Vagina (tissue), 2 donors: ENCODE results near the gene STMND1. TPM values are rescaled to one million over a fixed set of nuclear protein-coding genes. Genes with fewer than 3 reads are reported as not detected.

Experiments
- DNase-seq, 2 donors: peaks; one replicate each; pipeline ENCODE4 v3.0.0-alpha.2; 2017; ENCODE audit errors: extremely low spot score in 2 of 2
- H3K27ac ChIP-seq: fragments of 200-600 bp; sonication (generic); one replicate; pipeline ENCODE4 v1.5.1; 2019
- H3K27me3 ChIP-seq: fragments of 200-600 bp; sonication (generic); one replicate; pipeline ENCODE4 v1.5.1; 2019
- H3K36me3 ChIP-seq, 2 donors: fragments of 200-600 bp; sonication (generic); one replicate each; pipeline ENCODE4 v1.5.1; 2017 to 2019
- H3K4me1 ChIP-seq: fragments of 200-600 bp; sonication (generic); one replicate; pipeline ENCODE4 v1.5.1; 2019
- H3K4me3 ChIP-seq, 2 donors: fragments of 200-600 bp; sonication (generic); 1 replicate in 1 of 2; 2 replicates in 1 of 2; pipeline ENCODE4 v1.5.1; 2016 to 2019
- H3K9me3 ChIP-seq: fragments of 200-600 bp; sonication (generic); one replicate; pipeline ENCODE4 v1.5.1; 2019
- POLR2A ChIP-seq, 2 donors: fragments of 450-650 bp; IDR thresholded peaks; one replicate each; pipeline ENCODE4 v1.6.1; 2017; ENCODE audit warnings: antibody characterized with exemption in 2 of 2, mild to moderate bottlenecking in 2 of 2, moderate library complexity in 2 of 2
- POLR2AphosphoS5 ChIP-seq, 2 donors: sonication (generic); formaldehyde crosslinking; IDR thresholded peaks; one replicate each; pipeline ENCODE4 v1.9.0; 2017; ENCODE audit warnings: antibody characterized with exemption in 2 of 2, mild to moderate bottlenecking in 2 of 2, low read depth in 1 of 2; ENCODE audit not compliant: insufficient read depth in 1 of 2
- intact Hi-C: fragments of 100-400 bp; cut with DNase I; formaldehyde crosslinking; loops from one replicate; pipeline ENCODE4 v1.15.1; 2023
- total RNA-seq: library from RNA; depleted of rRNA; stranded (reverse); fragments of >200 nt; gene quantifications from one replicate; pipeline ENCODE4 v1.2.3, GENCODE V29; 2016
- TF ChIP-seq, protein P1 (sequence below), 3 experiments: fragments of 450-650 bp in 2 of 3; fragments of 200-600 bp in 1 of 3; sonication (generic) in 1 of 3; IDR thresholded peaks; one replicate each; pipeline ENCODE4 v1.5.1; 2017 to 2019; ENCODE audit warnings: antibody characterized with exemption in 3 of 3, mild to moderate bottlenecking in 2 of 3, moderate library complexity in 2 of 3

STMND1 gene
- total RNA-seq, 1 donor from 2014 or later, result not detected

DNA sequence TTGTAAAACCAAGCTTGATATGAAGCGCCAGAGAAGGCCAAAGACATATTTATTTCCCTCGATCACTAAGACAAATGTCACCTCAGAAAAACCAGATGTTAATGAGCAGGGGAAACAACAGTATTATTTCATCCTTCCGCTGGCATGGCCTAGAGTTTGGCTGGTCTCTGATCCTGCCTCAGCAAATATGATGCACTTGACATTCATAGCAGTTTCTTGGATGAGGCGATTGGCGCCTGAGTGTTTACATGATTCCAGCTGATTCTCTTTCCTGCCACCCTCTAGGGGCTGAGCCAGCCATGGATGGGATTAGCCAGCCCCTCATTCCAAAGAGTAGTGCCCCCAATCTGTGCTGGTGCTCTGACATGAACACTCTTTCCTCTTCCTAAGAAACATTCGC, 67.9 kb downstream of the STMND1 start:
- no peak overlapping the region for H3K4me3 ChIP-seq
- DNase-seq, result no peak
- no peaks in the 10 kb centered on the region for H3K27me3 ChIP-seq
- H3K4me1 ChIP-seq, result no peaks in the 10 kb centered on the region
- H3K27ac ChIP-seq, result no peak overlapping the region
- intact Hi-C loops, result no loop called here
- TF ChIP-seq POLR2A (IDR thresholded peaks at IDR 0.05) (no peak), POLR2AphosphoS5 (IDR thresholded peaks at IDR 0.05; ENCODE audit: insufficient read depth in 1 of 2, low read depth in 1 of 2) (no peak)
- TF ChIP-seq, protein P1, sequence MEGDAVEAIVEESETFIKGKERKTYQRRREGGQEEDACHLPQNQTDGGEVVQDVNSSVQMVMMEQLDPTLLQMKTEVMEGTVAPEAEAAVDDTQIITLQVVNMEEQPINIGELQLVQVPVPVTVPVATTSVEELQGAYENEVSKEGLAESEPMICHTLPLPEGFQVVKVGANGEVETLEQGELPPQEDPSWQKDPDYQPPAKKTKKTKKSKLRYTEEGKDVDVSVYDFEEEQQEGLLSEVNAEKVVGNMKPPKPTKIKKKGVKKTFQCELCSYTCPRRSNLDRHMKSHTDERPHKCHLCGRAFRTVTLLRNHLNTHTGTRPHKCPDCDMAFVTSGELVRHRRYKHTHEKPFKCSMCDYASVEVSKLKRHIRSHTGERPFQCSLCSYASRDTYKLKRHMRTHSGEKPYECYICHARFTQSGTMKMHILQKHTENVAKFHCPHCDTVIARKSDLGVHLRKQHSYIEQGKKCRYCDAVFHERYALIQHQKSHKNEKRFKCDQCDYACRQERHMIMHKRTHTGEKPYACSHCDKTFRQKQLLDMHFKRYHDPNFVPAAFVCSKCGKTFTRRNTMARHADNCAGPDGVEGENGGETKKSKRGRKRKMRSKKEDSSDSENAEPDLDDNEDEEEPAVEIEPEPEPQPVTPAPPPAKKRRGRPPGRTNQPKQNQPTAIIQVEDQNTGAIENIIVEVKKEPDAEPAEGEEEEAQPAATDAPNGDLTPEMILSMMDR (IDR thresholded peaks at IDR 0.05), result no peak
- no peaks in the 10 kb centered on the region for H3K9me3 ChIP-seq
- H3K36me3 ChIP-seq, result no peaks in the 10 kb centered on the region

DNA sequence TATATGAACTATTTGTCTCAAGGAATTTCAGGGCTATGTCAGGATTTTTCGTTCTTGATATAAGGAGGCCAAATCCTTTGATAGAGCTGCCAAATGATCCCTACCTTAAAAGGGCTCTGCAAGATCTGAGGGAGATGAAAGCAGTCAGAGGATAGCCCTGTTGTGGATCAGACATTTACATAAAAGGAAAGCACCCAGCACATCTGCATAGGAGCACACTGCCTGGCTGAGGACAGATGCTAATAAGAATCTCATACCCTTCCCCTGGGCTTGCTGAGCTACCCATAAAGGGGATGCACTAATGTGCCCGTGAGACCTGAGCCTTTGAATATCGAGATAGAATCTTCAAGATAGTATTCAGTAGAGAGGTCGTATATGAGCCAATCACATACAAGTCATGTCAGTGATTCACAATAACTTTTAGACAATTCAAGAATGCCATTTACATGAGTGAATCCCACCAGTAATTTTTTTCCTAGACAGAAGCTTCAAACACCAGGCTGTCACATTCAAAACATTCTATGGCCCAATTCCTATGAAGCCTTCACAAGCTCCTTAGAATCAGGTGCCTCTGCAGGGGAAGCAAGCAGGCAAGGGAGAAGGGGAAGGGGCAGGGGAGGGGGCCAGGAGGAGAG, 71.1 kb downstream of the STMND1 start:
- Histone ChIP-seq H3K36me3 (no peaks in the 10 kb centered on the region), H3K4me1 (no peaks in the 10 kb centered on the region), H3K9me3 (no peaks in the 10 kb centered on the region), H3K27me3 (no peaks in the 10 kb centered on the region), H3K4me3 (no peak overlapping the region), H3K27ac (no peak overlapping the region)
- no peak for TF ChIP-seq POLR2A (IDR thresholded peaks at IDR 0.05)
- TF ChIP-seq, protein P1 (IDR thresholded peaks at IDR 0.05), result no peak
- no peak for TF ChIP-seq POLR2AphosphoS5 (IDR thresholded peaks at IDR 0.05; ENCODE audit: insufficient read depth in 1 of 2, low read depth in 1 of 2)
- no peak for DNase-seq
- intact Hi-C loops, result no loop called here

DNA sequence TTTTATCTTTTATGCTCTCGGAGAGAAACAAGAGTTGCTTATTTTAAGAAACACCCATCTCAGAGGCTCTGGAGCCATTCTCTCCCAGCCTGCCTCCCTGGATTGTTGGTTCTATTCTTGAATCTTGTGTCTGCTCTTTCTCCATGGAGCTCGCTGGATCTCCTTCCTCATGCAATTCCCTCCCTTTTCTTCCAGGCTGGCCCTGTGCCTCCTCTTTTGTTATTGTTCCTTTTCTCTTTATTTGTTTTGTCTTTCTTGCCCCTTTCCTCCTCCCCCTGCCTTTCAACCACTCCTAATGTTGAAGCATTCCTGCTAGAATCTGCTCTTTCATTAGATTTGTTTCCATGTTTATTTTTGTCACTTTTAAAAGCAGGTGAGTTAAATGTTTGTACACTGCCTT, 76.5 kb downstream of the STMND1 start:
- intact Hi-C loops, result no loop called here
- TF ChIP-seq POLR2AphosphoS5 (IDR thresholded peaks at IDR 0.05; ENCODE audit: insufficient read depth in 1 of 2, low read depth in 1 of 2) (no peak), POLR2A (IDR thresholded peaks at IDR 0.05) (no peak)
- TF ChIP-seq, protein P1 (IDR thresholded peaks at IDR 0.05), result no peak
- no peaks in the 10 kb centered on the region for H3K9me3 ChIP-seq
- no peaks in the 10 kb centered on the region for H3K27me3 ChIP-seq
- no peaks in the 10 kb centered on the region for H3K4me1 ChIP-seq
- no peaks in the 10 kb centered on the region for H3K36me3 ChIP-seq
- H3K4me3 ChIP-seq, result no peak overlapping the region
- no peak overlapping the region for H3K27ac ChIP-seq
- DNase-seq, result no peak

DNA sequence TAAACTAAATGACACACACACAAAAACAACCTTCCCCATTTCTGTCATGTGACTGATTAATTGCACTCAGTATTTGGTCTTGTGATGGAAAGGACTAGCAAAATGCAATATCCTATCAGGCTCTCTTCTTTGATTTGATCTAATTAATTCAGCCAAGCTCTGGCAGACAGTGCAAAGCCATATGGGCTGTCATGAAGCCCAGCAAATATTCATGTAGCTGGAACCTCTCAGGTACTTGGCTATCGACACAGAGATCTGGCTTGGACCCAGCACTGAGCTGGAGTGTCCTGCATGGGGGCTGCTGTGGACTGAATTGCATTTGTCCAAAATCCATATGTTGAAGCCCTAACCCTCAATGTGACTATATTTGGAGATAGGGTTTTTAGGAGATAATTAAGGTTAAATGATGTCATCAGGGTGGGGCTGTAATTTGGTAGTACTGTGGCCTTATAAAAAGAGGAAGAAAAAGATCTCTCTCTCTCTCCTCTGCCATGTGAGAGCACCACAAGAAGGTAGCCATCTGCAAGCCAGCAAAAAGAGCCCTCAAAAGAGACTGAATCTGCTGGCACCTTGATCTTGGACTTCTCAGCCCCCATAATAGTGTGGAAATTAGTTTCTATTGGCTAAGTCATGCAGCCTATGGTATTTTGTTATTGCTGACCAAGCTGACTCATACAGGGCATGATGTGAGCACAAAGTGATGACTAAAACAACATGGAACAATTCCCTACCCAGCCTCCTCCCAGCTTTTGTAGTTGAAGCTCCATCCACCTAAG, 77.1 kb downstream of the STMND1 start:
- no peaks in the 10 kb centered on the region for H3K9me3 ChIP-seq
- no peaks in the 10 kb centered on the region for H3K27me3 ChIP-seq
- H3K4me1 ChIP-seq, result no peaks in the 10 kb centered on the region
- TF ChIP-seq POLR2AphosphoS5 (IDR thresholded peaks at IDR 0.05; ENCODE audit: insufficient read depth in 1 of 2, low read depth in 1 of 2) (no peak), POLR2A (IDR thresholded peaks at IDR 0.05) (no peak)
- TF ChIP-seq, protein P1 (IDR thresholded peaks at IDR 0.05), result no peak
- H3K27ac ChIP-seq, result no peak overlapping the region
- H3K36me3 ChIP-seq, result no peaks in the 10 kb centered on the region
- intact Hi-C loops, result no loop called here
- no peak for DNase-seq
- H3K4me3 ChIP-seq, result no peak overlapping the region

DNA sequence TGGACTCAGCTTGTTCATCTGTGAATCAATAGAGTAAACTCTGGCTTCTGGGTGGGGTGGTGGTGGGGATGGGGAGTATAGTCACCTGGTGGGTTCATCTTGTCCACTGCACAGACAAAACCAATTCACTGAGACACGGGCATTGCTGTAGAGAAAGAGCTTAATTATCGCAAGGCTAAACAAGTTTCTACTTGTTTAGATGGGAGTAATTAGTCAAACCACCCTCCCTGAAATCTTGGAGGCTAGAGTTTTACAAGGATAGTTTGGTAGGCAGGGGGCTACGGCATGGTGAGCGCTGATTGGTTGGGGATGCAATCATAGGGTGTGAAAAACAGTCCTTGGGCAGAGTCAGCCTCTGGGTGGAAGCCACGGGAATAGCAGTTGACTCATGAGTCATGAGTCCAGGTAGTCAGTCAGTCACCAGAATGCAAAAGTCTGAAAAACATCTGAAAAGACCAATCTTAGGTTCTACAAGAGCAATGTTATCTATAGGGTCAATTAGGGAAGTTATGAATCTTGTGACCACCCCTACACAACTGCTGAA, 77.8 kb downstream of the STMND1 start:
- H3K9me3 ChIP-seq, result no peaks in the 10 kb centered on the region
- no peak for DNase-seq
- no peak overlapping the region for H3K27ac ChIP-seq
- no peaks in the 10 kb centered on the region for H3K27me3 ChIP-seq
- no peak for TF ChIP-seq POLR2AphosphoS5 (IDR thresholded peaks at IDR 0.05; ENCODE audit: insufficient read depth in 1 of 2, low read depth in 1 of 2)
- TF ChIP-seq POLR2A (IDR thresholded peaks at IDR 0.05), result no peak
- H3K4me1 ChIP-seq, result no peaks in the 10 kb centered on the region
- no peaks in the 10 kb centered on the region for H3K36me3 ChIP-seq
- intact Hi-C loops, result no loop called here
- H3K4me3 ChIP-seq, result no peak overlapping the region

Other genes starting within 250 kb of the STMND1 start
- gene RBM24, start 179.3 kb downstream of the STMND1 start, total RNA-seq, result 2.7 TPM